ENCODE results near the gene SCYL3.

GRCh38 chr1:169894424-169895145, 889 bp upstream of the SCYL3 start:
- TF ChIP-seq CTCF (IDR thresholded peaks at IDR 0.05), result no peak
- TF ChIP-seq POLR2A (IDR thresholded peaks at IDR 0.05), result no peak

Data from lower leg skin (tissue), 3 donors.